OCI-LY1 (cell line): ENCODE results near the gene TFEB.

Experiments used
- CTCF ChIP-seq: fragments of 200-600 bp; sonication (generic), shearing (Covaris generic); IDR thresholded peaks from 2 replicates; pipeline ENCODE4 v1.5.1; 2017; ENCODE audit warnings: mild to moderate bottlenecking, antibody characterized with exemption, low read length, moderate library complexity, mixed read lengths
- EZH2 ChIP-seq: fragments of 200-600 bp; sonication (generic), shearing (Covaris generic); IDR thresholded peaks from 2 replicates; pipeline ENCODE4 v1.8.0; 2017; ENCODE audit warnings: borderline replicate concordance, mixed run types, mild to moderate bottlenecking, antibody characterized with exemption, low read length, moderate library complexity, mixed read lengths

- TF ChIP-seq CTCF, result no peak
- TF ChIP-seq EZH2, result no peak
These were observed 2.6 kb downstream of the TFEB start for GRCh38 chr6:41732591-41733359.
